Adrenal gland (tissue), 12 donors: ENCODE measurements around the gene PTPRJ. TPM values are rescaled to one million over a fixed set of nuclear protein-coding genes. Genes with fewer than 3 reads are reported as not detected.

ENCODE experiments used
- DNase-seq, 7 donors: peaks; one replicate each; pipeline ENCODE4 v3.0.0-alpha.2; 2019 to 2020
- H3K27ac ChIP-seq, 5 donors: fragments of 200-600 bp; sonication (generic) in 4 of 5; 1 replicate in 3 of 5; 2 replicates in 2 of 5; pipeline versions ENCODE4 v1.5.1 to v1.8.0; 2016 to 2020; ENCODE audit warnings: mild to moderate bottlenecking in 1 of 5
- H3K27me3 ChIP-seq: fragments of 200-600 bp; 2 replicates; pipeline ENCODE4 v1.8.0; 2021
- H3K36me3 ChIP-seq, 2 donors: fragments of 200-600 bp; replicated peaks in 1 of 2; 1 replicate in 1 of 2; 2 replicates in 1 of 2; pipeline versions ENCODE4 v1.5.1 to v1.8.0; 2018 to 2022
- H3K4me1 ChIP-seq, 2 donors: fragments of 200-600 bp; replicated peaks in 1 of 2; 1 replicate in 1 of 2; 2 replicates in 1 of 2; pipeline versions ENCODE4 v1.5.1 to v1.8.0; 2018 to 2021
- H3K4me3 ChIP-seq, 4 donors: fragments of 200-600 bp; sonication (generic) in 3 of 4; one replicate each; pipeline ENCODE4 v1.5.1; 2016 to 2018
- H3K9me3 ChIP-seq, 3 donors: fragments of 200-600 bp; sonication (generic) in 1 of 3; replicated peaks in 1 of 3; 1 replicate in 2 of 3; 2 replicates in 1 of 3; pipeline versions ENCODE4 v1.5.1 to v1.8.0; 2016 to 2021
- POLR2A ChIP-seq, 2 donors: fragments of 450-650 bp; IDR thresholded peaks; one replicate each; pipeline ENCODE4 v1.6.1; 2017; ENCODE audit warnings: antibody characterized with exemption in 2 of 2, mild to moderate bottlenecking in 2 of 2, moderate library complexity in 1 of 2
- WGBS, 4 donors: extraction: QIAGEN DNeasy Blood & Tissue Kit in 2 of 4; methylation state at CpG; one replicate each; pipeline versions ENCODE4 v1.1.5 to v1.1.7; 2013 to 2017; 5-methylcytosine and 5-hydroxymethylcytosine counted together
- intact Hi-C, 2 donors: fragments of 100-400 bp; cut with DNase I; formaldehyde crosslinking; loops; one replicate each; pipeline versions ENCODE4 v1.14.1 to v1.15.0; 2022 to 2023
- polyA plus RNA-seq, 3 donors: library from polyadenylated mRNA; stranded (reverse); fragments of 200-250 nt in 2 of 3; fragments of 350-450 nt in 1 of 3; fragmentation: Illumina TruSeq in 1 of 3; extraction: RNeasy Lipid Tissue Mini Kit (QIAGEN cat#74804) in 1 of 3; gene quantifications; one replicate each; pipeline ENCODE4 v1.2.3, GENCODE V29; 2013 to 2014
- total RNA-seq, 9 donors: library from RNA; depleted of rRNA in 4 of 9; stranded (reverse); fragments of >200 nt in 4 of 9; fragments of 120-200 nt in 1 of 9; fragmentation: NEBNext Ultra II Directional in 1 of 9; extraction: Animal tissue kit (Norgen Biotek cat#: 25700) in 1 of 9; gene quantifications; one replicate each; pipeline versions ENCODE4 v1.1.0 to v1.2.4, GENCODE V29; 2013 to 2023
- TF ChIP-seq, protein P1 (sequence below), 6 experiments: fragments of 450-650 bp in 4 of 6; fragments of 200-600 bp in 2 of 6; sonication (generic) in 1 of 6; IDR thresholded peaks; 1 replicate in 5 of 6; 2 replicates in 1 of 6; pipeline versions ENCODE4 v1.5.1 to v1.8.0; 2016 to 2021; ENCODE audit warnings: antibody characterized with exemption in 6 of 6, mild to moderate bottlenecking in 2 of 6, moderate library complexity in 1 of 6
- donor health status: healthy with polysubstance abuse.
- donor health status: Bipolar disorder and iron deficiency.
- donor health status: DM: yes; HTN: yes; CAD: no.
- donor health status: DM: no; HTN: no; CAD: no.
- donor health status: DM: no; HTN: no; CAD: no.
- donor health status: DM: yes; HTN: yes; CAD: no.

Gene PTPRJ
- total and polyA plus RNA-seq, 12 donors, result 1.4 to 16.9 (median 10.2) TPM

GRCh38 chr11:48051217-48051830 is 71.0 kb downstream of the PTPRJ start:
- Histone ChIP-seq H3K4me1 (peaks cover 0 to 4% of the 10 kb centered on the region in 2 donors), H3K9me3 (no peaks in the 10 kb centered on the region), H3K36me3 (no peaks in the 10 kb centered on the region), H3K27me3 (no peaks in the 10 kb centered on the region), H3K27ac (no peak overlapping the region), H3K4me3 (no peak overlapping the region)
- 81 to 95% (median 86%) methylated on average over 6 to 7 of the region's 7 CpGs for WGBS, 4 donors
- no peak for DNase-seq
- TF ChIP-seq, protein P1, sequence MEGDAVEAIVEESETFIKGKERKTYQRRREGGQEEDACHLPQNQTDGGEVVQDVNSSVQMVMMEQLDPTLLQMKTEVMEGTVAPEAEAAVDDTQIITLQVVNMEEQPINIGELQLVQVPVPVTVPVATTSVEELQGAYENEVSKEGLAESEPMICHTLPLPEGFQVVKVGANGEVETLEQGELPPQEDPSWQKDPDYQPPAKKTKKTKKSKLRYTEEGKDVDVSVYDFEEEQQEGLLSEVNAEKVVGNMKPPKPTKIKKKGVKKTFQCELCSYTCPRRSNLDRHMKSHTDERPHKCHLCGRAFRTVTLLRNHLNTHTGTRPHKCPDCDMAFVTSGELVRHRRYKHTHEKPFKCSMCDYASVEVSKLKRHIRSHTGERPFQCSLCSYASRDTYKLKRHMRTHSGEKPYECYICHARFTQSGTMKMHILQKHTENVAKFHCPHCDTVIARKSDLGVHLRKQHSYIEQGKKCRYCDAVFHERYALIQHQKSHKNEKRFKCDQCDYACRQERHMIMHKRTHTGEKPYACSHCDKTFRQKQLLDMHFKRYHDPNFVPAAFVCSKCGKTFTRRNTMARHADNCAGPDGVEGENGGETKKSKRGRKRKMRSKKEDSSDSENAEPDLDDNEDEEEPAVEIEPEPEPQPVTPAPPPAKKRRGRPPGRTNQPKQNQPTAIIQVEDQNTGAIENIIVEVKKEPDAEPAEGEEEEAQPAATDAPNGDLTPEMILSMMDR (IDR thresholded peaks at IDR 0.05), result no peak
- TF ChIP-seq POLR2A (IDR thresholded peaks at IDR 0.05), result no peak
- intact Hi-C loops, result no loop called here

GRCh38 chr11:48052183-48053044 is 72.1 kb downstream of the PTPRJ start:
- H3K27me3 ChIP-seq, result no peaks in the 10 kb centered on the region
- WGBS, 4 donors, result 86 to 91% (median 89%) methylated on average over 7 to 9 of the region's 9 CpGs
- intact Hi-C loops, result no loop called here
- no peaks in the 10 kb centered on the region for H3K9me3 ChIP-seq
- no peak for TF ChIP-seq POLR2A (IDR thresholded peaks at IDR 0.05)
- TF ChIP-seq, protein P1 (IDR thresholded peaks at IDR 0.05), result no peak
- no peak for DNase-seq
- no peak overlapping the region for H3K4me3 ChIP-seq
- H3K36me3 ChIP-seq, result no peaks in the 10 kb centered on the region
- peaks cover 0 to 4% of the 10 kb centered on the region in 2 donors for H3K4me1 ChIP-seq
- H3K27ac ChIP-seq, result no peak overlapping the region

DNA sequence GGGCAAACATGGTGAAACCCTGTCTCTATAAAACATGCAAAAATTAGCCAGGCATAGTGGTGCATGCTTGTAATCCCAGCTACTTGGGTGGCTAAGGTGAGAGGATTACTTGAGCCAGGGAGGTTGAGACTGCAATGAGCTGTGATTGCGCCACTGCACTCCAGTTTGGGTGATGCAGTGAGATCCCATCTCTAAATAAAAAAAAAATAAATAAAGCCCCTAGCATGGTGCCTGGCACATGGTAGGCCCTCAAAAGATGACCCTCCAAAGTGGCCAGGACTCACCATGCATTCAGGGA is 74.6 kb downstream of the PTPRJ start:
- Histone ChIP-seq H3K27ac (no peak overlapping the region), H3K36me3 (no peaks in the 10 kb centered on the region), H3K4me1 (peaks cover 0 to 4% of the 10 kb centered on the region in 2 donors), H3K4me3 (no peak overlapping the region), H3K9me3 (no peaks in the 10 kb centered on the region), H3K27me3 (no peaks in the 10 kb centered on the region)
- no peak for DNase-seq
- 93 to 100% (median 99%) methylated on average over 1 of the region's 1 CpG for WGBS, 4 donors
- intact Hi-C loops, result no loop called here
- TF ChIP-seq POLR2A (IDR thresholded peaks at IDR 0.05), result no peak
- TF ChIP-seq, protein P1 (IDR thresholded peaks at IDR 0.05), result no peak

DNA sequence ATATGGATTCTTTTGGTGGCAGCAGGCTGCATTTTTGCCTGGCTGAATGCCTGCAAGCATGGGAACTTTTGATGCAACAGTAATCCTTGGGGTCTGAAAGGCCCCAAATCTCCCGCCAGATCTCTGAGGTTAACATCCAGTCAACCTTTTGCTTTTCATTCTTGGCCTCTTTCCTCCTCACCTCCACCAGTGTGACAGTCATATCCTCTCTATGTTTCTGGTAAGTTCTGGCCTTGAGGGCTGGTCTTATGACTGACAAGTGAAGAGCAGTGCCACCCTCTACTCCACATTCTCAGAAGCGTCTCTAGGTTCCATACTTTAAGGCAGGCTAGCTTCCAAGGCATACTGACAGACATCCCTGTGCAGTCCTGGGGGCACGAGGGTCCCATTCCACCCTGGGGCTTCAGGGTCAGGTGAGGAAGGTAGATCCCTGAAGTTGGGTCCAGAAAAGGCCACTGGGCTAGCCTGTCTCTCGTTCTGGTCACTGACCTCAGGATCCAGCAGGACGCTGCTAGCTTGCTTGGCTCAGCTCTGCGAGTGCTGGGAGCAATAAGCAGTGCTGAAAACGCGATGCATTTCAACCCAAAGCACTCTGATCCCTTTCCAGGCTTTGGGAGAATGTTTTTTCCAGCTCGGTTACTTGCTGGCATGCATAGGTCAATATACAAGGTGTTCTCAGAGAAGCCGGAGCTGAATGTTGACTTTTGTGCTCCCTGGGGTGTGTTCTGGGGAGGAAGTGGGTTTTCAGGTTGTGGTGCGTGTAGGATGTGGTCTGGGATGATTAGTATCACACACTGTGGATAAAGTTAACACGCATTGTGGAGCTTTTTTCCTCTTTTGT is 75.2 kb downstream of the PTPRJ start:
- H3K4me3 ChIP-seq, result no peak overlapping the region
- intact Hi-C loops, result no loop called here
- no peaks in the 10 kb centered on the region for H3K27me3 ChIP-seq
- H3K9me3 ChIP-seq, result no peaks in the 10 kb centered on the region
- no peaks in the 10 kb centered on the region for H3K36me3 ChIP-seq
- no peak for DNase-seq
- no peak overlapping the region for H3K27ac ChIP-seq
- H3K4me1 ChIP-seq, result peaks cover 0 to 4% of the 10 kb centered on the region in 2 donors
- TF ChIP-seq, protein P1 (IDR thresholded peaks at IDR 0.05), result no peak
- no peak for TF ChIP-seq POLR2A (IDR thresholded peaks at IDR 0.05)
- 52 to 63% (median 58%) methylated on average over 10 to 12 of the region's 12 CpGs for WGBS, 4 donors
